HS-5 (cell line): ENCODE measurements around the gene GRIP2.

Experiments used
- DNase-seq: peaks from one replicate; pipeline ENCODE4 v3.0.0-alpha.2; 2012; ENCODE audit warnings: low read depth

Gene GRIP2

DNA sequence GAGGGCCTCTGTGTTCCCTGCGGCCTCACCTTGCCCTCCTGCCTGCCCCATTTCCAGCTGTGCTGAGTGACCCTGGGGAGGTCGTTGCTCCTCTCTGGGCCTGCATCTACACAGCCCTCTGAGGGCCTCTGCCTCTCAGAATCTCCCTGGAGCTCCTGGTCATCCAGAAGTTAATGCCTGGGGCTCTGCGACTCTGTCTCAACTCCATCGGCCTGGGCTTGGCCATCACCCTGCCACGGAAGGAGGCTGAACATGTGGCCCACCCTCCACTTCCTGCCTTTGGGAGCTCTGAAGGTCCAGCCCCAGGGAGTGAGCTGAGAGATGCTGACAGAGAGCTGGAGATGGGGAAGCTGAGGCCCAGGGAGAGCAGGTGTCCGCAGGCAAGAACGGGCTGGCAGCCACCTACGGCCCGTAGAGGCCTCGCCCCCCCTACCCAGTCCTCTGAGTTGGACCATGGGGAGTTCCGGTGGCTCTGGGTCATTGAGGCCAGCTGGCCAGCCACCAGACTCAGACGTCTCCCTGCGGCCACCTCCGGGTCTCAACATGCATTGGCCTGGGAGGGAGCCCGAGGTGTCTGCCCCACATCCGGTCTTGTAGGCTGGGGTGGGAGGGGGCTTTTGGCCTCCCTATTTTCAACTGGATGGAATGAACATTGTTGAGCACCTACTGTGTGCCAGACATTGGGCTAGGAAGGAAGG is 34.2 kb downstream of the GRIP2 start:
- DNase-seq = no peak

DNA sequence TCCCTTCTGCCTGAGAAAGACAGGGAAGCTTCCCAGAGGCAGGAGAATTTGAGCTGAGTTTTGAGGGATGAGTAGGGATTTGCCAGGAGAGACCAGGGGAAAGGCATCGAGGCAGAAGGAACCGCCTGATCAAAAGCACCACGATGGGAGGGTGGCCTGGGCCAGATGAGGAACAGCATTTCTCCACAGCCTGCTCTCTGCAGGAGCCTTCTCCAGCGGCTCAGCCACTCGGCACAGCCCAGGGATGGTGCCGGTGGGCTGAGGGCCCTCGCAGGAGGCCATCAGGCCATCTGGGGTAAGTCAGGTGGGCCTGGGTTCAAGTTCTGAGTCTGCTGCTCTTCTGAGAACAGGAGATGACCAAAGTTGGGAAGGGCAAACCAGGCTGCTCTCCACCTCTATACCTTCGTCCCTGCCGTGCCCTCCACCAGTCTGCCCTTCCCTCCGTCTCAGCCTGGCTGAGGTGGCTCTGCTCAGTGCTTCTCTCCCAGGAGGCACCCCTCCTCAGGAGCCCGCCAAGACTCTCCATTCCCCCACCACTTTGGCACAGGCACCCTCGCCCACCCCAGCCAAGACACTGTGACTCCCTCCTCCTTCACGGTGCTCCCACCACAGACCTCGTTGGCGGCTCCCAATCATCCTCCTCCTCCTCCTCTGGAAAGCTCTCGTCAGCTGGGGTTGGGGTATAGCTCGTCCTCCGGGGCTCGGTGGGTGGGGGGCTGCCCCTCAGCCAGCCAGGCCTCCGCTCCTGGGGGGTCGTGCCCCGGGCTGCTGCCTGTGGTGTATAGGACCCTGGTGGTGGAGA is 34.9 kb downstream of the GRIP2 start:
- no peak for DNase-seq

- no peak for DNase-seq
These were observed 36.5 kb downstream of the GRIP2 start for GRCh38 chr3:14503706-14504065.

DNA sequence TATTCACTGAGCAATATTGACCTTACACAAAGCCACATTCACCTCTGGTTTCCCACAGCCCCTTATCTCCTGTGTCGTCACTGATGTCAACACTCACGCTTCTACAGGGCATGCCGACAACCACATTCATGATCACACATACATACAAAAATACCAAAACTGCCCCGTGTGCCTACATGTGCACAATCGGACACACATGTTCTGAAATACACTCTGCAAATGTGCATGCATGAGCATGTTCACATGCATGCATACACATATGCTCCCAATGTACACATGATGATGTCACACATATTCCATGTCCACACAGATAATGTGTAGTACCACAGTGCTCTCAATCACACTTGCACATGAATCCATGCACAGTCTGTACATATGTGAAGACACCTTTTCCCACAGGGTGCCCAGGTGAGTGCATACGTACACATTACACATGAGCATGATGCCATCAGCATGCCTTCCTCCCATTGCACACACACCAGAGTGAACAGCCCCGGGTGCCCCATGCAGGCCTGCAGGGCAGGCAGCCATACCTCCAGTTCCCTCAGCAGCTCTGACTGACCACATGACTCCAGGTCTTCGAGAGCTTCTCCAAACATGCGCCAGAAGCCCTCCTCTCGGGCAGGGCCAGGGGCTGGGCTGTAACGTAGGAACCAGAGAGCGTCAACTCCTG is 37.0 kb downstream of the GRIP2 start:
- DNase-seq = no peak

DNA sequence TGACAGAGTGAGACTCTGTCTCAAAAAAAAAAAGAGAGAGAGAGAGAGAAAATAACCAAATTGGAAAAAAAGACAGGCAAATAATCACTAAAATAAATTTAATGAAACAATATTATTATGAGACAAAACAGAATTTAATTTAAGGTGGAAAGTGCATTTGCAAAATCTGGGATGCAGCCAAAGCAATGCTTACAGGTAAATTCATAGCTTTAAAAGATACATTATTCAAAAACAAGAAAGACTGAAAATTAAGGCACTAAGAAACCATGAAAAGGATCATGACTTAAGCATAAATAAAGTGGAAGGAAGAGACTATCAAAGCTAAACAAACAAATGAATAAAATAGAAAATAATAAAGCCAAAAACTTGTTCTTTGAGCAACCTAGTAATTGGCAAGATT is 37.7 kb downstream of the GRIP2 start:
- DNase-seq = no peak

DNA sequence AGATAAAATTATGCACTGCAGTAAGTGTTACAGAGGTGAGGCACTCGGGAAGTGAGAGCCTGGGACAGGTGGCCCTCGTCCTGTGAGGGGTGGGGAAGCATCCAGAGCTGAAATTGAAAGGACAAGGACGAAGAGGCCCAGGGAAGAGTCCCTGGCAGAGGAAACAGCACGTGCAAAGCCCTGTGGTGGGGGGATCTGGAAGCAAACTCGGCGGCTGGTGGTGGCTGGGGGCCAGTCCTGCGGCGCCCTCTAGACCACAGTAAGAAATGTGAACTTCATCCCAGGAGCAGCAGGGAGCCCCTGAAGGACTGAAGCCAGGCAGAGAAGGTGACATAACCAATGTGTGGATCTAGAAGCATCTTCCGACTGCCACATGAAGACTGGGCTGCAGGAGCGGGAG is 42.8 kb downstream of the GRIP2 start:
- no peak for DNase-seq

- DNase-seq = no peak
These were observed 43.8 kb downstream of the GRIP2 start for GRCh38 chr3:14496351-14496750.

DNA sequence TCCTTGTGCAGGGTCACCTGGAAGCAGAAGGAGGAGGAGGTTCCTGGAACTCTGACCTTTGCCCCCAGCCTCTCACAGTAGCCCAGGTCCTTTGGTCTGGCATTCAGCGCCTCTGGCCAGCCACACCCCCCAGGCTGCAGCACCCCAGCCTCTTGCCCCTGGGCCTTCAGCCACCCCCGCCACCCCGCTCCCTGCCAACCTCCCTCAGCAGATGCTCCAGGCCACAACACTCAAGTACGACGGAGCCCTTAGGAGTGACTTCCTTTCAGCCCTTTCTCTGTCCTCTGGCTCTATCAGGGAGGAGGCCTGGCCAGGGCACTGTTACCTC is 45.2 kb downstream of the GRIP2 start:
- DNase-seq = no peak

GRCh38 chr3:14494279-14494972 is 45.7 kb downstream of the GRIP2 start:
- no peak for DNase-seq

DNA sequence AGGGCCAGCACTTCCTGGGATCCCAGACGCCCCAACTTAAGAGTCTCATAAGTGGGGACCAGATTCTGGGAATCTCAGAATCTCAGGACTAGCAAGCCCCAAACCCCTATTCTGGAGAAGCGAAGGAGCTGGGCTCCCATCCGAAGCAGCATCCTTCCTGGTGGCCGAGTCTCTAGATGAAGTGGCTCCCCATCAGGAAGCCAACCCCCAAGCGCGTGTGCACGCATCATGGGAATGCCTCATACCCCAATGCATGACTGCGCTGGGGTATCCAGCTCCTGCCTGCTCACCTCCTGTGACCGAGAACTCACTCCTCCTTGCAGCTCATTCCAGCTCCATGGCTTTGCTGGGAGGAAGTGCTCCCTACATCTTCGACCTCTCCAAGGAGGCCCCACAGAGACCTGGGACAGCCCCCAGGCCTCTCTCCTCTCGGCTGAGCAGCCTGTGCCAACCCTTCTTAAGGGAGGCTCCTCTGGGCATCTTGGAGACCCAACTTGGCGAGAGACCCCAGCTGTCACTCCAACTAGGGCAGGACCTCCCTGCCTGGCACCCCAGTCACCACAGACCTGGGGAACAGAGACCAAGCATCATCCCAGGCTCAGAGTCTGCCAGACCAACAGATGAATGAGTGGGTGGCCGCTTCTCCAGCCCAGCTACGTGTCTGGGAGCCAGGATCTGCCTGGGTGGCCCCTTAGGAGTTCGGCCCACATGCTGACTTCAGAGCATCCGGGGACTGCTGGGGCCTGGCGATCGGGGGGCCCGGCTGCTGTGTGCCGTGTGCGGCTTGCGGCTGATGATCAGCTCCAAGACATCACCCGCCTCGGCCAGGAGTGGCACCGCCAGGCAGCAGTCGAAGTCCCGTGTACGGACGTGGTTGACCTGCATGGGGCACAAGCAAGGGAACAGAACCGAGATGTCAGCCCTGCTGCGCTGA is 46.9 kb downstream of the GRIP2 start:
- DNase-seq = no peak

GRCh38 chr3:14491396-14492190 is 48.5 kb downstream of the GRIP2 start:
- no peak for DNase-seq

GRCh38 chr3:14490831-14491230 is 49.3 kb downstream of the GRIP2 start:
- no peak for DNase-seq

DNA sequence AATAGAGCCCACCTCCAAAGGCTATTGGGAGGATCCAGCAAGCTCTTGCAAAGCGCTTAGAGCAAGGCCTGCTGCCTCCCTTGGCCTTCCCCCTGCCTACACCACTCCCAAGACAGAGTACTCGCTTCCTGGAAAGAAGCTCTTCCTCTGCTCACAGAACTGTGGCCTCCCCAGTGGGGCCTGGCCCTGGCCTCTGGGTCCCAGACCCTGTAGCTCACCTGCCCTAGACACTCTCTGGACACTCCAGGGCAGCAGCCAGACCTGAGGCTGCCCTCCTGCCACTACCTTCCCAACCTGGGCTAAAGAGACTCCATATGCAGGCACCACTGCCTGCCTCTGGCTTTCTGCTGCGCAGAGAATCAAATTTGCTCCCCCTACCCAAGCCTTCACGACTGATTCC is 49.9 kb downstream of the GRIP2 start:
- DNase-seq = no peak

DNA sequence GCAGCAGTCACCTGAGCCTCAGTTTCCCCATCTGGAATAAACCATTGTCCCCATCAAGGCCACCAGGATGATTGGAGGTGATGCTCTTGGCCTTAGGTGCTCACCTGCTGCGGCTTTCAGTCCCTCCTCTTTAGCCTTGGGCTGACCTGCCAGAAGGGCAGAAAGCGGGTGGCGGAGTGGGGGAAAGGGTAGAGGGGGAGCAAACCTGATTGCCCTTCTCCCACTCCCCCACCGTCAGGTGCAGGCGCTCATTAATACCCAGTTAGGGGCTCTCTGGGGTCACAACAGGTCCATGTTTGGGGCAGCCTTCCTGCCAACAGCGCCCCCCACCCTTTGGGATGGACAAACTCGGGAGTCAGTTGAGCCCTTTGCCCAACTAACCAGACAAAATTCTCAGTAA is 50.5 kb downstream of the GRIP2 start:
- no peak for DNase-seq

DNA sequence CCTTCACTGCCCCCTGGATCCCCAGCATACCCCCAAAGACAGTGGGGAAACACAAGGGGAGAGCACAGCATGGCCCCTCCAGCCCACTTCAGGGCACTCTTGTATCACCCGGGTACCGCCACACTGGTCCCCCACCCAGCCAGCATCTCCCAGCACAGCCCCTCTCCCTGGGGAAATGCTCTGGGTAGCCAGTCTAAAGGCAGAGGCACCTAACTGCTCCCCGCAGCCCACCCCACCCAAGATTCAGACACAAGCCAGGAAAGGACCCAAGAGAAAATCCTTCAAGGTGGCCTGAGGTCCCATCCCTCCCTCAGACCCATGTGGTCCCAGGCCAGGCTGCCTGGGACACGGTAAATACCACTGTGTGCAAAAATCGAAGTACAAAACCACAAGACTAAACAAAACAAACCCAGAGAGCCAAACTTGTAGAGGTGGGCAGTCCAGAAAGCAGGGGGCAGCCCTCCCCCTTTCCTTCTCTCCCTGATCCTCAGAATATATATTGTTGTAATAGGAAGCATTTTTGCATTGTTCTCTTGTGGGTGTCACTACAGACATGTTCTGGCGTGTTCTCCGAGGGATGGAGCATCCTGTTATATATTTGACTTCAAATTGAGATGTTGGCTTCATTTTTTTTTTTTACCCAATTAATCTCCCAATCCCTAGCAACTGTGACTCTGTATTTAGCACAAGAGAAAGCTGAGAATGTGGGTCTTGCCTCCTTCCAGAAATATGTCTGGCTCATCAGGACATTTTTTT is 51.7 kb downstream of the GRIP2 start:
- DNase-seq = no peak

DNA sequence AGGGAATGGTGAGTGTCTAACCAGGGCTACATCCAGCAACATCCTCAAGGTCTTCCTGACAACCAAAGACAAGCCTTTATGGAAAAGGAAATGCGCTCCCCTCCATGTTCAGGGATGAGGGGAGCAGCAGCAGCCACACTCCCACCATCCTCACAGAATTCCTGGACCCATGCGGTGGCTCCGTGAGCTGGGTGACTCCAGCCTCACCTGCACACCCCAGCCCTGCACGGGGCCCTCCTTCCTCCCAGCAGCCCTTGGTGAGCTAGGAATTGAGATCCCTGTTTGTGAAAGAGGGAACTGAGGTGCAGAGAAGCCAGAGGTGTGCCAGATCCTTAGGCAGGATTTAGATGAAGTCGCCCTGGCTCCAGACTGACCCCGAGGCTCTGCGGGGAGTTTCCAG is 52.3 kb downstream of the GRIP2 start:
- DNase-seq = no peak

GRCh38 chr3:14487086-14487485 is 53.1 kb downstream of the GRIP2 start:
- DNase-seq = no peak

DNA sequence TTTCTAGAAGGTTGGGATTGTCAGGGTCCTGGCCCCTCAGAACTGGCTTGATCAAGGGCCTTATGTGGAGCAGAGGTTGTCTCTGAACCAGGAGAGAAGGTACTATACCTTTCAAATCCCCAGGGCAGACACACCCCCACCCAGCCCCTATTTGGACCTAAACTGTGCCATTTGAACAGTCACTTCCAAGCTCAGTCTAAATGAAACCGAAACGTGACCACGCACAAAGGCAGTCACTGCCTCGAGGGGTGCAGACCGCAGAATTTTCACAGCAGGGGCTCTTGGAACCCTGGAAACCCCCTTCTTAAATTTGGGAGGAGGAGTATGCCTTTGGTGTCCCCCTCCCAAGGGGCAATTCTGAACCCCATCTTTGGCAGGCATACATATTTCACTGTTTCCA is 53.7 kb downstream of the GRIP2 start:
- DNase-seq = no peak

DNA sequence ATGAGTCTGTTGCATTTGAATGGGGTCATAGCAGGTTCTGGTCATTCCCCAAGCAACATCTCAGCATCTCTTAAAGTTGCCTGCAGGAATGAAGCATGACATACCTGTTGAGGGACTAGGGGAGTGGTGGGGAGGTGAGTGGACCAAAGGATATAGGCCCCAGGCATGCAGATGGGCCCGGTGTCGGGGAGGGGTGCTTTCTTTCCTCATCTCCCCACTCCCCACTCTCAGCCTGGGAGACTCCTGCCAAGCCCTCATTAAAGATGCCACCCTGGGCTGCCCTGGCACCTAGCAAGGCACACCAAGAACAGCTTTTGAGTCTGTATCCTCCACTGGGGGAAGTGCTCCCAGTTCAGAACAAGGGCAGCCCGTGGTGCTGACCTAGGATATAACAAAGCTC is 54.2 kb downstream of the GRIP2 start:
- DNase-seq = no peak

DNA sequence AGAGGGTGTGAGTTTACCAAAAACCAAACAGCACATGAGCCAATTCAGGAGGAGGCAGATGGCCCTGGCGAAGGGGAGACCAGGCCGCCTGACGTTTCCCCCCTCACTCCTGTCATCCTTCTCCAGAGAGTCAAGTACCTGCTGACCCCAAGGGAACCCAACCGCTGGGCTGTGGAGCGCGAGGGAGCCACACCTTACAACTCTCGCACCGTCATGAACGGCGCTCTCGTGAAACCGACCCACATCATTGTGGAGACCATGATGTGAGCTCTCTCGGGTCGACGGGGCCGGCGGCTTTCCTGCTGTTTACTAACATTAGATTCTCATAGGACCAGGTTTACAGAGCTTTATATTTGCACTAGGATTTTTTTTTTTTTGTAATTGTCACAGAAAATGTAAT is 55.4 kb downstream of the GRIP2 start:
- no peak for DNase-seq
